ENCODE measurements around the gene TDRD6. TPM values are rescaled to one million over a fixed set of nuclear protein-coding genes. Genes with fewer than 3 reads are reported as not detected.

TDRD6 gene
- total RNA-seq, 1 donor from 2014 or later = 0.02 TPM

GRCh38 chr6:46661483-46661882, 26.2 kb upstream of the TDRD6 start:
- Histone ChIP-seq H3K27me3 (ENCODE audit: insufficient read depth, low read length) (no peaks in the 10 kb centered on the region), H4K20me1 (ENCODE audit: insufficient read depth, low read length) (no peaks in the 10 kb centered on the region), H2AFZ (ENCODE audit: low read depth, low read length) (no peak overlapping the region), H3K9me3 (ENCODE audit: insufficient read depth, low read depth, low read length) (no peaks in the 10 kb centered on the region), H3K27ac (ENCODE audit: low read depth, low read length) (no peak overlapping the region), H3K4me1 (ENCODE audit: insufficient read depth, low read length) (no peaks in the 10 kb centered on the region), H3K79me2 (ENCODE audit: insufficient read depth, low read length) (no peaks in the 10 kb centered on the region), H3K4me3 (ENCODE audit: insufficient read depth, low read depth, low read length) (no peak overlapping the region), H3K36me3 (ENCODE audit: insufficient read depth, low read length) (no peaks in the 10 kb centered on the region), H3K4me2 (ENCODE audit: low read length) (no peak overlapping the region), H3K9ac (ENCODE audit: low read length) (no peak overlapping the region)
- no peaks in the 10 kb centered on the region for H3K27me3 Mint-ChIP-seq (ENCODE audit: low read depth, unreplicated experiment)
- no peaks in the 10 kb centered on the region for H3K4me1 Mint-ChIP-seq (ENCODE audit: low read depth, unreplicated experiment)
- no peak for TF ChIP-seq EZH2 (IDR thresholded peaks at IDR 0.05; ENCODE audit: insufficient read depth, low read length)
- no peak for TF ChIP-seq CTCF (IDR thresholded peaks at IDR 0.05; ENCODE audit: insufficient read depth, low read depth, low read length)
- FAIRE-seq = no peak
- DNase-seq (ENCODE audit: low read depth) = no peak
- H3K27ac Mint-ChIP-seq (ENCODE audit: unreplicated experiment) = no peak overlapping the region
- no peaks in the 10 kb centered on the region for H3K9me3 Mint-ChIP-seq (ENCODE audit: unreplicated experiment)
- no peaks in the 10 kb centered on the region for H3K36me3 Mint-ChIP-seq (ENCODE audit: low read depth, unreplicated experiment)
- no peak overlapping the region for H3K4me3 Mint-ChIP-seq (ENCODE audit: unreplicated experiment)

DNA sequence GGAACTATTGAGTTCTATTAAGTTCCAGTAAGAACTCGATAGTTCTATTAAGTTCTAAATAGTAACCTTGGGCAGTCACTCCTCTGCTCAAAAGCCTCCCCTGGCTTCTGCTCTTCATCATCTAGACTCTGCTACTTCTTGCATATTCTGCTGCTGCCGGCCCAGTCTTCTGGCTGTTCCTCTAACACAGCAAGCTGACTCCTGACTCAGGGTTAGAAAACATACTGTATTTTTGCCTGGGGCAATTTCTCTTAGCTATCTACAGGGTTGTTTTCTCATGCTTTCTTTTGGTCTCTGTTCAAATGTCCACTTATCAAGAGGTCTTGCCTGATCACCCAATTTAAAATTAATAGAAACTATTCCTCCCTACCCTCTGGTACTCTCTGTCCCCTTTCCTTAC, 20.3 kb upstream of the TDRD6 start:
- DNase-seq (ENCODE audit: low read depth) (no peak), FAIRE-seq (no peak)
- Mint-ChIP-seq H3K9me3 (ENCODE audit: unreplicated experiment) (no peaks in the 10 kb centered on the region), H3K4me1 (ENCODE audit: low read depth, unreplicated experiment) (no peaks in the 10 kb centered on the region), H3K27ac (ENCODE audit: unreplicated experiment) (no peak overlapping the region), H3K4me3 (ENCODE audit: unreplicated experiment) (no peak overlapping the region), H3K27me3 (ENCODE audit: low read depth, unreplicated experiment) (no peaks in the 10 kb centered on the region), H3K36me3 (ENCODE audit: low read depth, unreplicated experiment) (no peaks in the 10 kb centered on the region)
- Histone ChIP-seq H3K27ac (ENCODE audit: low read depth, low read length) (no peak overlapping the region), H3K79me2 (ENCODE audit: insufficient read depth, low read length) (no peaks in the 10 kb centered on the region), H3K27me3 (ENCODE audit: insufficient read depth, low read length) (no peaks in the 10 kb centered on the region), H3K36me3 (ENCODE audit: insufficient read depth, low read length) (no peaks in the 10 kb centered on the region), H3K4me3 (ENCODE audit: insufficient read depth, low read depth, low read length) (no peak overlapping the region), H3K9ac (ENCODE audit: low read length) (no peak overlapping the region), H3K9me3 (ENCODE audit: insufficient read depth, low read depth, low read length) (no peaks in the 10 kb centered on the region), H4K20me1 (ENCODE audit: insufficient read depth, low read length) (no peaks in the 10 kb centered on the region), H2AFZ (ENCODE audit: low read depth, low read length) (no peak overlapping the region), H3K4me1 (ENCODE audit: insufficient read depth, low read length) (no peaks in the 10 kb centered on the region), H3K4me2 (ENCODE audit: low read length) (no peak overlapping the region)
- TF ChIP-seq EZH2 (IDR thresholded peaks at IDR 0.05; ENCODE audit: insufficient read depth, low read length) (no peak), CTCF (IDR thresholded peaks at IDR 0.05; ENCODE audit: insufficient read depth, low read depth, low read length) (no peak)

GRCh38 chr6:46674410-46674809, 13.3 kb upstream of the TDRD6 start:
- no peaks in the 10 kb centered on the region for H4K20me1 ChIP-seq (ENCODE audit: insufficient read depth, low read length)
- no peak overlapping the region for H2AFZ ChIP-seq (ENCODE audit: low read depth, low read length)
- TF ChIP-seq CTCF (IDR thresholded peaks at IDR 0.05; ENCODE audit: insufficient read depth, low read depth, low read length) (no peak), EZH2 (IDR thresholded peaks at IDR 0.05; ENCODE audit: insufficient read depth, low read length) (no peak)
- H3K36me3 ChIP-seq (ENCODE audit: insufficient read depth, low read length) = no peaks in the 10 kb centered on the region
- no peaks in the 10 kb centered on the region for H3K4me1 ChIP-seq (ENCODE audit: insufficient read depth, low read length)
- Mint-ChIP-seq H3K4me3 (ENCODE audit: unreplicated experiment) (no peak overlapping the region), H3K9me3 (ENCODE audit: unreplicated experiment) (no peaks in the 10 kb centered on the region), H3K4me1 (ENCODE audit: low read depth, unreplicated experiment) (no peaks in the 10 kb centered on the region), H3K27ac (ENCODE audit: unreplicated experiment) (no peak overlapping the region), H3K27me3 (ENCODE audit: low read depth, unreplicated experiment) (no peaks in the 10 kb centered on the region), H3K36me3 (ENCODE audit: low read depth, unreplicated experiment) (no peaks in the 10 kb centered on the region)
- H3K27me3 ChIP-seq (ENCODE audit: insufficient read depth, low read length) = no peaks in the 10 kb centered on the region
- H3K27ac ChIP-seq (ENCODE audit: low read depth, low read length) = no peak overlapping the region
- FAIRE-seq (no peak), DNase-seq (ENCODE audit: low read depth) (no peak)
- H3K4me2 ChIP-seq (ENCODE audit: low read length) = no peak overlapping the region
- no peak overlapping the region for H3K9ac ChIP-seq (ENCODE audit: low read length)
- no peak overlapping the region for H3K4me3 ChIP-seq (ENCODE audit: insufficient read depth, low read depth, low read length)
- H3K9me3 ChIP-seq (ENCODE audit: insufficient read depth, low read depth, low read length) = no peaks in the 10 kb centered on the region
- no peaks in the 10 kb centered on the region for H3K79me2 ChIP-seq (ENCODE audit: insufficient read depth, low read length)
